Skeletal muscle cell (primary cell): ENCODE measurements around the gene SULT1A1.
"Not testable (repeated sequence)": the region's sequence is repeated elsewhere in the genome, so short reads cannot be mapped to it uniquely, and the experiment has no call there.

Source experiments
- DNase-seq: peaks from one replicate; pipeline ENCODE4 v3.0.0-alpha.2; 2010; ENCODE audit warnings: low read depth
- H3K4me3 ChIP-seq: 2 replicates; pipeline ENCODE4 v1.5.1; 2011; ENCODE audit warnings: low read depth, mild to moderate bottlenecking, control low read depth, low read length, moderate library complexity

Gene SULT1A1

DNA sequence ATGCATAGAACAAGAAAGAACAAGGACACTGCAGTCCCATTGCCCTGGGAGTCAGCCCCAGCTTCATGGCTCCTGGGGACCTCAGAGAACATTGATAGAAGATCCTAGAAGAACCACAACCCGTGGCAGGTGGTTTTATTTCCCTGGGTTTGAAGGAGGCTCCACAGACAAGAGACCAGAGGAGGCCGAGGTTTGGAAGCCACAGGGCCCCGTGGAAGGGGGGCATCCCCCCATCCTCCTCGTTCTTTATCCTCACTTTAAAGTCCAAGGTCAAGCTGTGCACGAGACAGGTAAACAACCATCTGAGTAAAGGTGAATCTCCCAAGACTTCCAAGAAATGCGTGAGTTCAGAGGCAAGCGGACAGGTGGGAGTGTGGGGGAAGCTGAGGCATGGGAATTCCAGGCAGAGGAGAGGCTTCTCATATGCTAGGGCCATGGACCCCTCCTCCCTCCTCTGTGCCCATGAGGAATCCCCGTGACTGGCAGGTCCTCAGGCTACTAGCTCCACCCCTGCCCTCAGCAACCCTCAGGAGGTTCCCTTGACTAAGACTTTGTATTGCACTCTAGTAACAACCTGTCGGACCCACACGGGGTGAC is 849 bp upstream of the SULT1A1 start:
- DNase-seq: no peak
- no peak overlapping the region for H3K4me3 ChIP-seq

DNA sequence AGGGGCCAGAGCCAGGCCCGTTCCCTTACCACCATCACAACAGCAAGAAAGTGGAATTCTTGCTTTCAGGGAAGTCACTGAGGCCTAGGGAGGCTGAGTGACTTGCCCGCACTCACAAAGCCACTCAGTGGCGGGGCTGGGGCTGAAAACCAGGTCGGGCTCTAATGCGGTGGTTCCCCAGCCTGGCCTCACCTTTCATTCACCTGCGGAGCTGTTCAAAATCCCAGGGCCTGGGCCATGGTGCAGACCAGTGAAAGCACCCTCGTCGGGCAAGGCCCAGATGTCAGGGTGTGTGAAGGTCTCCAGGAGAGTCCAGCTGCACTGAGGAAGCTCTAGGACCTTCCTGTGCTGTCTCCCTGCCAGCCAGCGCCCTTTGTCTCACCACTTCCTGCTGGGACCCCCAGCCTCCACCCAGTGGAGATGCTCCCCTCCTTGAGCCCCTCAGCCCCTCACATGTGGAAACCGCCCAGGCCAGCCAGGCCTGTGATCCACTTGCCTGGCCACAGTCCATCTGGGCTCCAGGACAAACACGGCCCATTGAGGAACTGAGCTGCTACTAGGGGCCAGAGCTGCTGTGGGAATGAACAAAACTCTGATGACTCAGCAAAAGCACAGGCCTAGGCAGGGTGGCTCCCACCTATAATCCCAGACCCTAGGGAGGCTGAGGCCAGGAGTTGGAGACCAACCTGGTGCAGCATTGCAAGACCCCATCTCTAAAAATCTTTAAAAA is 812 bp downstream of the SULT1A1 start:
- H3K4me3 ChIP-seq, DNase-seq: not testable (repeated sequence)

DNA sequence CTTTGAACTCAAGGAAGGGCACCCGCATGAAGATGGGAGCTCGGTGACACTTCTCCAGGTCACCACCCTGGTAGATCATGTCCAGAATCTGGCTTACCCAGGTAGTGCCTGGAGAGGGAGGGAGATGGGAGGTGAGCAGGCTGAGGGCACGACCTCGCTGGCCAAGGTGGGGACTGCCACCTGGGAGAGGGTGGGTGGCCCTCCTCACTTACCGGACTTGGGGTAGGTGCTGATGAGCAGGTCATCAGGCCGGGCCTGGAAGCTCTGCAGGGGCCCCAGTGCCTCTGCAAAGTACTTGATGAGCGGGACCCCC is 1.4 kb downstream of the SULT1A1 start:
- DNase-seq, H3K4me3 ChIP-seq: not testable (repeated sequence)

DNA sequence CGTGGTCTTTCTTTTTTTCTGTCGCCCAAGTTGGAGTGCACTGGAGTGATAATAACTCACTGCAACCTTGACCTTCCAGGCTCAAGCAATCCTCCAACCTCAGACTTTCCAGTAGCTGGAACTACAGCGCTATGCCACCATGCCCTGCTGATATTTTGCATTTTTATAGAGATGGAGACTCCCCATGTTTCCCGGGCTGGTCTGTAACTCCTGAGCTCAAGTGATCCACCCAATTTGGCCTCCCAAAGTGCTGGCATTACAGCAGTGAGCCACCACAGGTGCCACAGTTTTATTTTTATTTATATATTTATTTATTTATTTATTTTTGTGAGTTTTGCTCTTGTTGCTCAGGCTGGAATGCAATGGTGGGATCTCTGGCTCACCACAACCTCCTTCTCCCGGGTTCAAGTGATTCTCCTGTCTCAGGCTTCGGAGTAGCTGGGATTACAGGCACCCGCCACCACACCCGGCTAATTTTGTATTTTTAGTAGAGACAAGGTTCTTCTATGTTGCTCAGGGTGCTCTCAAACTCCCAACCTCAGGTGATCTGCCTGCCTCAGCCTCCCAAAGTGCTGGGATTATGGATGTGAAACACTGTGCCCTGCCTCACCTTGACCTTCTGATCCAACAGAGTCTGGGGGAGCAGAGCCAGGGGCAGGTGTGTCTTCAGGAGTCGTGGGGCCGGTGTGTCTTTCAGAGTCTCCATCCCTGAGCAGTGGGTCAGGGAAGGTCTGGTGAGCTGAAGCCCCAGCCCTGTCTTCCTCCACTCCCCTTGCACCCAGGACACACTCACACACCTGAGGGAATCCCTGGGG is 2.0 kb downstream of the SULT1A1 start:
- not testable (repeated sequence) for H3K4me3 ChIP-seq

GRCh38 chr16:28607116-28607623 is 2.7 kb downstream of the SULT1A1 start:
- H3K4me3 ChIP-seq: no peak overlapping the region

More for the DNA sequence above, 2.0 kb downstream of the SULT1A1 start:
- not testable (repeated sequence) for DNase-seq

GRCh38 chr16:28606291-28607115 is 3.3 kb downstream of the SULT1A1 start:
- H3K4me3 ChIP-seq: no peak overlapping the region
- no peak for DNase-seq

More at GRCh38 chr16:28607116-28607623, 2.7 kb downstream of the SULT1A1 start:
- DNase-seq: no peak

DNA sequence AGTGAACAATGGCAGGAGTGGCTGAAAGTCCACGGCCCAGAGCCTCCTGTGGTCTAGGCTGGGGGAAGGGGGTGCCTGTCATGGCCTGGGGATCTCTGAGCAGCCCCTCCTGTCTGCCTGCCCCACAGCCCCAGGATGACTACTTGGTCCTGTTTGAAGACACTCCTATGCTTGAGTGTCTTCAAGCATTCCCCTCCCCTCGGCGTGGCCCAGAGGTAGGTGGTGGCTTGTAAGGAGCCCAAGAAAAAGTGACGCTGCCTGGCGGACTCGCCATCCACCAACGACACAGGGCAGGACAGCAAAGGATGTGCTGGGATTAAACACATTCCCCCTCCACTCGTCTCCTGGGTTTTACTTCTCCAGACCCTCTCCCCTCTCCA is 5.7 kb downstream of the SULT1A1 start:
- DNase-seq: no peak
- no peak overlapping the region for H3K4me3 ChIP-seq

- no peak for DNase-seq
- H3K4me3 ChIP-seq: no peak overlapping the region
Observed at GRCh38 chr16:28603381-28604185, 6.3 kb downstream of the SULT1A1 start.

DNA sequence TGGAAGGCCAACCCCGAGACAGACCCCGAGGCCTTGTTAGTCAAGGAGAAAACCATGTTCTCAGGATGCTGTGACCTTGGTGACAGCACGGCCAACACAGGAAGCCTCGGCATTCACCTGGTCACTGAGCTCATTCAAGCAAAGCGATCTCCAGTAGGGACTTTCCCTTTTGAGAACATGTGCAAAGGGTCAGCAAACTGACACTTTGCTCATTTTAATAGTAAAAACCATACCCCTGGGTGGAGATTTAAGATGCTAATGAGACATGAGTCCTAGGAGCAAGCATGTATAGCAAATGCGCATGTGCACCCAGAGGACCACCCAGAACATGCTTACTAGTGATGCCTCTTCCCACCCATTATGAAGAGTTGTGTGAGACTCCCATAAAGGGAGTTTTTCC is 7.3 kb downstream of the SULT1A1 start:
- no peak for DNase-seq
- H3K4me3 ChIP-seq: no peak overlapping the region

- not testable (repeated sequence) for H3K4me3 ChIP-seq, DNase-seq
Observed at GRCh38 chr16:28602062-28602461, 7.8 kb downstream of the SULT1A1 start.

- not testable (repeated sequence) for DNase-seq, H3K4me3 ChIP-seq
Observed at GRCh38 chr16:28601589-28601988, 8.3 kb downstream of the SULT1A1 start.

DNA sequence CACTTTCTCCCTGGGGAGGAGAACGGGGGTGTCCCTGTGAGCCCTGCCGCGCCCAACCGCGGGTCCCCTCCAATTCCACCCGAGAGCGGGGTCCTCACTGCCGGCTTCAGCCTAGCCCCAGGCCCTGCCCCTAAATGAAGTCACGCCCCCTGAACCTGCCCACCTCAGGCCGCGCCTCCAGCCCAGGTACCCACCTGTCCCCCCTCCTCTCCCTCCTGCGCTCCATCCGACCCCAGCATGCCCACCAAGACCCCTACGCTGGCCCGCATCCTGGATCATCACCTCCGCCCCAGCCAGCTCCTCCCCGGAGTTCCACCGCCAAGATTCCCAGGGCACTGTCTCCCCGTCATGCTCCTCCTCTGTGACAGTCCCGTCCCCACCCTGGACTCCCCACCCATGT is 8.9 kb downstream of the SULT1A1 start:
- not testable (repeated sequence) for H3K4me3 ChIP-seq, DNase-seq

GRCh38 chr16:28599377-28600285 is 10.2 kb downstream of the SULT1A1 start:
- H3K4me3 ChIP-seq, DNase-seq: not testable (repeated sequence)

GRCh38 chr16:28597692-28598261 is 12.1 kb downstream of the SULT1A1 start:
- DNase-seq: no peak

GRCh38 chr16:28596840-28597691 is 12.8 kb downstream of the SULT1A1 start, which contains the start of gene SULT1A2:
TSS of gene SULT1A2 (minus strand) at chr16:28597050. CDS start at chr16:28595930, 1,120 bp downstream.
- no peak for DNase-seq

More at GRCh38 chr16:28597692-28598261, 12.1 kb downstream of the SULT1A1 start:
- H3K4me3 ChIP-seq: no peak overlapping the region

DNA sequence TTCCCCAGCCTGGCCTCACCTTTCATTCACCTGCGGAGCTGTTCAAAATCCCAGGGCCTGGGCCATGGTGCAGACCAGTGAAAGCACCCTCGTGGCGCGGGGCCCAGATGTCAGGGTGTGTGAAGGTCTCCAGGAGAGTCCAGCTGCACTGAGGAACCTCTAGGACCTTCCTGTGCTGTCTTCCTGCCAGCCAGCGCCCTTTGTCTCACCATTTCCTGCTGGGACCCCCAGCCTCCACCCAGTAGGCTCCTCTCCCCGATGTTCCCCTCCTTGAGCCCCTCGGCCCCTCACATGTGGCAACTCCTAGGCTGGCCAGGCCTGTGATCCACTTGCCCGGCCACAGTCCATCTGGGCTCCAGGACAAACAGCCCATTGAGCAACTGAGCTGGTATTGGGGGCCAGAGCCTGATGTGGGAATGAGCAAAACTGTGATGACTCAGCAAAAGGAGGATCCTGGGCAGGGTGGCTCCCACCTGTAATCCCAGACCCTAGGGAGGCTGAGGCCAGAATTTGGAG is 13.7 kb downstream of the SULT1A1 start:
- no peak overlapping the region for H3K4me3 ChIP-seq
- DNase-seq: no peak

More at GRCh38 chr16:28596840-28597691, 12.8 kb downstream of the SULT1A1 start, which contains the start of gene SULT1A2:
- no peak within 1 kb of the TSS for H3K4me3 ChIP-seq
